ENCODE results near the gene TNC. TPM values are rescaled to one million over a fixed set of nuclear protein-coding genes. Genes with fewer than 3 reads are reported as not detected.

Gene TNC
- total and polyA plus RNA-seq, 10 of the 15 experiments (the other 5 are each of a cell fraction or from before 2014, with no cell fraction given): 0.05 to 4.2 (median 0.14) TPM

DNA sequence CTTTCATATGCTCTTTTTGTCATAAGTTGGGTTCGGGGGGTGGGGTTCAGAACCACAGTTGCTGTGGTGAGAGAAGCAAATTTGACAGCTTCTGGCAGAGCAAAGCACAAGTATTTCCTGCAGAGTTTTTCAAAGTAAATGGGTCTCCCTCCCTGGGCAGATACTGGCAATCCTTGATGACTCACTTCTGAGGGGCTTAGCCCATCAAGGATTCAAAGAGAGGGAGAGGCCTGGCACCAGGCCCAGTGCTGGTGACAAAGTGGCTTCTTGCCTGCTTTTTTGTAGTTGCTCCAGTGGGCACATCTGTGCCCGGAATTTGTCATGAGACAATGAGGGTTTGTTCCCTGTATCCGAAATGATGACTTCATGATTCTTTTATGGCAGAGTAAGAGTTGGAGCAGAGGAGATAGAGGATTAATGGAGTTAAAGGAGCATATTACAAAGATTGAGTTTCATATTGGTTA, 46.6 kb upstream of the TNC start (continued):
- TF ChIP-seq, protein P1, sequence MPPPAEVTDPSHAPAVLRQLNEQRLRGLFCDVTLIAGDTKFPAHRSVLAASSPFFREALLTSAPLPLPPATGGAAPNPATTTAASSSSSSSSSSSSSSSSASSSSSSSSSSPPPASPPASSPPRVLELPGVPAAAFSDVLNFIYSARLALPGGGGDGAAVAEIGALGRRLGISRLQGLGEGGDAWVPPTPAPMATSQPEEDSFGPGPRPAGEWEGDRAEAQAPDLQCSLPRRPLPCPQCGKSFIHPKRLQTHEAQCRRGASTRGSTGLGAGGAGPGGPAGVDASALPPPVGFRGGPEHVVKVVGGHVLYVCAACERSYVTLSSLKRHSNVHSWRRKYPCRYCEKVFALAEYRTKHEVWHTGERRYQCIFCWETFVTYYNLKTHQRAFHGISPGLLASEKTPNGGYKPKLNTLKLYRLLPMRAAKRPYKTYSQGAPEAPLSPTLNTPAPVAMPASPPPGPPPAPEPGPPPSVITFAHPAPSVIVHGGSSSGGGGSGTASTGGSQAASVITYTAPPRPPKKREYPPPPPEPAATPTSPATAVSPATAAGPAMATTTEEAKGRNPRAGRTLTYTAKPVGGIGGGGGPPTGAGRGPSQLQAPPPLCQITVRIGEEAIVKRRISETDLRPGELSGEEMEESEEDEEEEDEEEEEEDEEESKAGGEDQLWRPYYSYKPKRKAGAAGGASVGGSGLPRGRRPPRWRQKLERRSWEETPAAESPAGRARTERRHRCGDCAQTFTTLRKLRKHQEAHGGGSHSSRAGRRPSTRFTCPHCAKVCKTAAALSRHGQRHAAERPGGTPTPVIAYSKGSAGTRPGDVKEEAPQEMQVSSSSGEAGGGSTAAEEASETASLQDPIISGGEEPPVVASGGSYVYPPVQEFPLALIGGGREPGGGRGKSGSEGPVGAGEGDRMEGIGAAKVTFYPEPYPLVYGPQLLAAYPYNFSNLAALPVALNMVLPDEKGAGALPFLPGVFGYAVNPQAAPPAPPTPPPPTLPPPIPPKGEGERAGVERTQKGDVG (CRISPR knock-in tag; IDR thresholded peaks at IDR 0.05): no peak
- TF ChIP-seq KLF5 (IDR thresholded peaks at IDR 0.05; ENCODE audit: partially characterized antibody): no peak
- no peak for TF ChIP-seq JUND (IDR thresholded peaks at IDR 0.05; ENCODE audit: low read depth, low read length)
- no peak for TF ChIP-seq ZNF274 (IDR thresholded peaks at IDR 0.05; ENCODE audit: insufficient read depth, insufficient read length)
- TF ChIP-seq, protein P2, sequence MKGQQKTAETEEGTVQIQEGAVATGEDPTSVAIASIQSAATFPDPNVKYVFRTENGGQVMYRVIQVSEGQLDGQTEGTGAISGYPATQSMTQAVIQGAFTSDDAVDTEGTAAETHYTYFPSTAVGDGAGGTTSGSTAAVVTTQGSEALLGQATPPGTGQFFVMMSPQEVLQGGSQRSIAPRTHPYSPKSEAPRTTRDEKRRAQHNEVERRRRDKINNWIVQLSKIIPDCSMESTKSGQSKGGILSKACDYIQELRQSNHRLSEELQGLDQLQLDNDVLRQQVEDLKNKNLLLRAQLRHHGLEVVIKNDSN (IDR thresholded peaks at IDR 0.05; ENCODE audit: borderline replicate concordance, extremely low read length, insufficient read depth, low read depth, low read length): no peak
- TF ChIP-seq, protein P3, sequence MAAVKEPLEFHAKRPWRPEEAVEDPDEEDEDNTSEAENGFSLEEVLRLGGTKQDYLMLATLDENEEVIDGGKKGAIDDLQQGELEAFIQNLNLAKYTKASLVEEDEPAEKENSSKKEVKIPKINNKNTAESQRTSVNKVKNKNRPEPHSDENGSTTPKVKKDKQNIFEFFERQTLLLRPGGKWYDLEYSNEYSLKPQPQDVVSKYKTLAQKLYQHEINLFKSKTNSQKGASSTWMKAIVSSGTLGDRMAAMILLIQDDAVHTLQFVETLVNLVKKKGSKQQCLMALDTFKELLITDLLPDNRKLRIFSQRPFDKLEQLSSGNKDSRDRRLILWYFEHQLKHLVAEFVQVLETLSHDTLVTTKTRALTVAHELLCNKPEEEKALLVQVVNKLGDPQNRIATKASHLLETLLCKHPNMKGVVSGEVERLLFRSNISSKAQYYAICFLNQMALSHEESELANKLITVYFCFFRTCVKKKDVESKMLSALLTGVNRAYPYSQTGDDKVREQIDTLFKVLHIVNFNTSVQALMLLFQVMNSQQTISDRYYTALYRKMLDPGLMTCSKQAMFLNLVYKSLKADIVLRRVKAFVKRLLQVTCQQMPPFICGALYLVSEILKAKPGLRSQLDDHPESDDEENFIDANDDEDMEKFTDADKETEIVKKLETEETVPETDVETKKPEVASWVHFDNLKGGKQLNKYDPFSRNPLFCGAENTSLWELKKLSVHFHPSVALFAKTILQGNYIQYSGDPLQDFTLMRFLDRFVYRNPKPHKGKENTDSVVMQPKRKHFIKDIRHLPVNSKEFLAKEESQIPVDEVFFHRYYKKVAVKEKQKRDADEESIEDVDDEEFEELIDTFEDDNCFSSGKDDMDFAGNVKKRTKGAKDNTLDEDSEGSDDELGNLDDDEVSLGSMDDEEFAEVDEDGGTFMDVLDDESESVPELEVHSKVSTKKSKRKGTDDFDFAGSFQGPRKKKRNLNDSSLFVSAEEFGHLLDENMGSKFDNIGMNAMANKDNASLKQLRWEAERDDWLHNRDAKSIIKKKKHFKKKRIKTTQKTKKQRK (IDR thresholded peaks at IDR 0.05; ENCODE audit: low read depth, low read length): no peak
- TF ChIP-seq, protein P4, sequence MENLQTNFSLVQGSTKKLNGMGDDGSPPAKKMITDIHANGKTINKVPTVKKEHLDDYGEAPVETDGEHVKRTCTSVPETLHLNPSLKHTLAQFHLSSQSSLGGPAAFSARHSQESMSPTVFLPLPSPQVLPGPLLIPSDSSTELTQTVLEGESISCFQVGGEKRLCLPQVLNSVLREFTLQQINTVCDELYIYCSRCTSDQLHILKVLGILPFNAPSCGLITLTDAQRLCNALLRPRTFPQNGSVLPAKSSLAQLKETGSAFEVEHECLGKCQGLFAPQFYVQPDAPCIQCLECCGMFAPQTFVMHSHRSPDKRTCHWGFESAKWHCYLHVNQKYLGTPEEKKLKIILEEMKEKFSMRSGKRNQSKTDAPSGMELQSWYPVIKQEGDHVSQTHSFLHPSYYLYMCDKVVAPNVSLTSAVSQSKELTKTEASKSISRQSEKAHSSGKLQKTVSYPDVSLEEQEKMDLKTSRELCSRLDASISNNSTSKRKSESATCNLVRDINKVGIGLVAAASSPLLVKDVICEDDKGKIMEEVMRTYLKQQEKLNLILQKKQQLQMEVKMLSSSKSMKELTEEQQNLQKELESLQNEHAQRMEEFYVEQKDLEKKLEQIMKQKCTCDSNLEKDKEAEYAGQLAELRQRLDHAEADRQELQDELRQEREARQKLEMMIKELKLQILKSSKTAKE (IDR thresholded peaks at IDR 0.05; ENCODE audit: low read depth, poor library complexity, severe bottlenecking): no peak
- no peak for TF ChIP-seq MYC (IDR thresholded peaks at IDR 0.05; ENCODE audit: insufficient read depth, insufficient read length, insufficient replicate concordance, low read length, severe bottlenecking)
- no peak for TF ChIP-seq NBN (IDR thresholded peaks at IDR 0.05)
